Measurements from ENCODE around the gene TICAM2.
"Not testable (repeated sequence)": the region's sequence is repeated elsewhere in the genome, so short reads cannot be mapped to it uniquely, and the experiment has no call there.

TICAM2 gene

GRCh38 chr5:115601701-115602590, at the start of gene TICAM2:
Gene TICAM2, minus strand, starts transcription at chr5:115602479. Its CDS starts 21,223 bp downstream, at chr5:115581256.
- intact Hi-C loops (cut with DNase I): no loop called here

GRCh38 chr5:115649541-115649940, 47.3 kb upstream of the TICAM2 start:
- intact Hi-C loops (cut with DNase I): no loop called here
- DNase-seq: no peak

More at GRCh38 chr5:115601701-115602590, at the start of gene TICAM2:
- DNase-seq: peak; percentile 53 to 88 (median 78)

- no peak for DNase-seq
- intact Hi-C loops (cut with DNase I): no loop called here
Measured at GRCh38 chr5:115648056-115648455, 45.8 kb upstream of the TICAM2 start.

- peak in 17 of 42 donors; percentile 10 to 54 (median 24) for DNase-seq
- intact Hi-C loops (cut with DNase I): not testable (repeated sequence)
Measured at GRCh38 chr5:115645386-115645785, 43.1 kb upstream of the TICAM2 start.

- DNase-seq: no peak
- intact Hi-C loops (cut with DNase I): no loop called here
Measured at GRCh38 chr5:115644046-115644445, 41.8 kb upstream of the TICAM2 start.

- intact Hi-C loops (cut with DNase I): no loop called here
- no peak for DNase-seq
Measured at GRCh38 chr5:115641948-115642347, 39.7 kb upstream of the TICAM2 start.

- intact Hi-C loops (cut with DNase I): no loop called here
- DNase-seq: no peak
Measured at GRCh38 chr5:115640274-115640673, 38.0 kb upstream of the TICAM2 start.

GRCh38 chr5:115639377-115639776, 37.1 kb upstream of the TICAM2 start:
- no peak for DNase-seq
- intact Hi-C loops (cut with DNase I): no loop called here

GRCh38 chr5:115637507-115637906, 35.2 kb upstream of the TICAM2 start:
- intact Hi-C loops (cut with DNase I): no loop called here
- peak in 17 of 42 donors; percentile 15 to 78 (median 37) for DNase-seq

GRCh38 chr5:115636008-115636407, 33.7 kb upstream of the TICAM2 start:
- DNase-seq: no peak
- intact Hi-C loops (cut with DNase I): no loop called here

GRCh38 chr5:115634343-115635132, 32.3 kb upstream of the TICAM2 start:
- intact Hi-C loops (cut with DNase I): no loop called here
- DNase-seq: peak; percentile 81 to 97 (median 92)

- no peak for DNase-seq
- intact Hi-C loops (cut with DNase I): loop anchor here (5.0 kb wide), 1 partner anchor 212 kb away; the partner anchor contains the start of genes AP3S1 and ATG12
Measured at GRCh38 chr5:115629903-115630302, 27.6 kb upstream of the TICAM2 start.

GRCh38 chr5:115627295-115627865, 25.1 kb upstream of the TICAM2 start:
- intact Hi-C loops (cut with DNase I): loop anchor here (5.0 kb wide), 1 partner anchor 215 kb away; the partner anchor contains the start of genes AP3S1 and ATG12

GRCh38 chr5:115626445-115626823, 24.2 kb upstream of the TICAM2 start:
- DNase-seq: no peak
- intact Hi-C loops (cut with DNase I): loop anchor here (5.0 kb wide), 1 partner anchor 216 kb away; the partner anchor contains the start of genes AP3S1 and ATG12

More at GRCh38 chr5:115627295-115627865, 25.1 kb upstream of the TICAM2 start:
- DNase-seq: no peak

- peak; percentile 98 to 100 (median 99) for DNase-seq
- intact Hi-C loops (cut with DNase I): loop anchor here (5.0 kb wide), 1 partner anchor 216 kb away; the partner anchor contains the start of genes AP3S1 and ATG12
Measured at GRCh38 chr5:115625579-115626444, 23.5 kb upstream of the TICAM2 start, which contains the start of gene TMED7. Gene TMED7, minus strand, starts transcription at chr5:115626036. Its CDS starts 244 bp downstream, at chr5:115625792.

GRCh38 chr5:115624994-115625393, 22.7 kb upstream of the TICAM2 start:
- intact Hi-C loops (cut with DNase I): loop anchor here (5.0 kb wide), 2 partner anchors 83 to 217 kb away; partner anchors contain the start of genes AP3S1, ATG12 and FEM1C
- DNase-seq: no peak

GRCh38 chr5:115623658-115624057, 21.4 kb upstream of the TICAM2 start:
- intact Hi-C loops (cut with DNase I): loop anchor here (5.0 kb wide), 1 partner anchor 81 kb away; the partner anchor contains the start of gene FEM1C

GRCh38 chr5:115621365-115621900, 19.2 kb upstream of the TICAM2 start:
- intact Hi-C loops (cut with DNase I): loop anchor here (5.0 kb wide), 1 partner anchor 79 kb away; the partner anchor contains the start of gene FEM1C

More at GRCh38 chr5:115623658-115624057, 21.4 kb upstream of the TICAM2 start:
- no peak for DNase-seq

More at GRCh38 chr5:115621365-115621900, 19.2 kb upstream of the TICAM2 start:
- no peak for DNase-seq
